Brain microvascular endothelial cell (primary cell): ENCODE data around the gene GFRAL.

Experiments
- DNase-seq: peaks from one replicate; pipeline ENCODE4 v3.0.0-alpha.2; 2020
- H3K27ac ChIP-seq: fragments of 250-450 bp; sonication (Bioruptor Pico); 2 replicates; pipeline ENCODE4 v1.5.1; 2020; ENCODE audit warnings: mild to moderate bottlenecking, moderate library complexity
- H3K27me3 ChIP-seq: fragments of 250-450 bp; sonication (Bioruptor Pico); replicated peaks from 2 replicates; pipeline ENCODE4 v1.5.1; 2020; ENCODE audit warnings: mild to moderate bottlenecking
- H3K36me3 ChIP-seq: fragments of 250-450 bp; sonication (Bioruptor Pico); replicated peaks from 2 replicates; pipeline ENCODE4 v1.5.1; 2020; ENCODE audit warnings: mild to moderate bottlenecking
- H3K4me3 ChIP-seq: 2 replicates; pipeline ENCODE4 v1.5.1; 2011; ENCODE audit warnings: low read depth, mild to moderate bottlenecking, control low read depth, low read length, moderate library complexity
- CTCF ChIP-seq: IDR thresholded peaks from 2 replicates; pipeline ENCODE4 v1.5.1; 2011; ENCODE audit warnings: low read depth, mild to moderate bottlenecking, moderate library complexity, low read length, control low read depth, inconsistent platforms; ENCODE audit errors: missing control alignments
- in situ Hi-C: cut with HindIII; loops from 2 replicates; pipeline ENCODE4 v1.10.0; 2017; ENCODE audit warnings: low sequenced_read_pairs, low pct_ligation_motif_present

Gene GFRAL

GRCh38 chr6:55377150-55377549, 49.9 kb downstream of the GFRAL start:
- Histone ChIP-seq H3K36me3 (no peaks in the 10 kb centered on the region), H3K4me3 (no peak overlapping the region), H3K27me3 (no peaks in the 10 kb centered on the region), H3K27ac (no peak overlapping the region)
- TF ChIP-seq CTCF, result no peak
- in situ Hi-C loops, result no loop called here
- DNase-seq, result no peak

- TF ChIP-seq CTCF, result no peak
- no peaks in the 10 kb centered on the region for H3K27me3 ChIP-seq
- H3K27ac ChIP-seq, result no peak overlapping the region
- in situ Hi-C loops, result no loop called here
- H3K4me3 ChIP-seq, result no peak overlapping the region
- DNase-seq, result no peak
- no peaks in the 10 kb centered on the region for H3K36me3 ChIP-seq
Measured at GRCh38 chr6:55379471-55379870, 52.2 kb downstream of the GFRAL start.

GRCh38 chr6:55379895-55380294, 52.6 kb downstream of the GFRAL start:
- Histone ChIP-seq H3K4me3 (no peak overlapping the region), H3K27me3 (no peaks in the 10 kb centered on the region), H3K36me3 (no peaks in the 10 kb centered on the region), H3K27ac (no peak overlapping the region)
- no peak for DNase-seq
- no peak for TF ChIP-seq CTCF
- in situ Hi-C loops, result no loop called here

- H3K36me3 ChIP-seq, result no peaks in the 10 kb centered on the region
- H3K4me3 ChIP-seq, result no peak overlapping the region
- in situ Hi-C loops, result no loop called here
- H3K27me3 ChIP-seq, result no peaks in the 10 kb centered on the region
- no peak for TF ChIP-seq CTCF
- H3K27ac ChIP-seq, result no peak overlapping the region
- DNase-seq, result peak; percentile 5
Measured at GRCh38 chr6:55388211-55388610, 60.9 kb downstream of the GFRAL start.

- H3K27ac ChIP-seq, result no peak overlapping the region
- no peak for TF ChIP-seq CTCF
- no peaks in the 10 kb centered on the region for H3K36me3 ChIP-seq
- in situ Hi-C loops, result no loop called here
- no peaks in the 10 kb centered on the region for H3K27me3 ChIP-seq
- no peak for DNase-seq
- no peak overlapping the region for H3K4me3 ChIP-seq
Measured at GRCh38 chr6:55395871-55396270, 68.6 kb downstream of the GFRAL start.

- H3K36me3 ChIP-seq, result no peaks in the 10 kb centered on the region
- no peaks in the 10 kb centered on the region for H3K27me3 ChIP-seq
- H3K4me3 ChIP-seq, result no peak overlapping the region
- no peak overlapping the region for H3K27ac ChIP-seq
- in situ Hi-C loops, result no loop called here
- DNase-seq, result no peak
- TF ChIP-seq CTCF, result no peak
Measured at GRCh38 chr6:55397986-55398385, 70.7 kb downstream of the GFRAL start.
